Parathyroid adenoma (tissue), 2 donors: Measurements from ENCODE around the gene SLC12A5.

ENCODE experiments used
- H2AFZ ChIP-seq: fragments of 300-600 bp; sonication (generic); one replicate; pipeline ENCODE4 v1.7.0; 2017; ENCODE audit warnings: antibody characterized with exemption, mild to moderate bottlenecking
- H3K27ac ChIP-seq: fragments of 300-600 bp; sonication (generic); one replicate; pipeline ENCODE4 v1.7.0; 2017
- H3K27me3 ChIP-seq: fragments of 300-600 bp; sonication (generic); one replicate; pipeline ENCODE4 v1.7.0; 2017; ENCODE audit warnings: low read length; ENCODE audit not compliant: control insufficient read depth, insufficient read depth
- H3K36me3 ChIP-seq: fragments of 300-600 bp; sonication (generic); one replicate; pipeline ENCODE4 v1.7.0; 2017; ENCODE audit warnings: low read length; ENCODE audit not compliant: control insufficient read depth, insufficient read depth
- H3K4me1 ChIP-seq: fragments of 300-600 bp; sonication (generic); one replicate; pipeline ENCODE4 v1.7.0; 2017; ENCODE audit warnings: control low read depth
- H3K4me2 ChIP-seq: fragments of 300-600 bp; sonication (generic); one replicate; pipeline ENCODE4 v1.7.0; 2017; ENCODE audit warnings: low read length
- H3K4me3 ChIP-seq: fragments of 300-600 bp; sonication (generic); one replicate; pipeline ENCODE4 v1.7.0; 2017; ENCODE audit warnings: low read depth, low read length
- H3K79me2 ChIP-seq: fragments of 300-600 bp; sonication (generic); one replicate; pipeline ENCODE4 v1.7.0; 2017; ENCODE audit warnings: control low read depth
- H3K9ac ChIP-seq: fragments of 300-600 bp; sonication (generic); one replicate; pipeline ENCODE4 v1.7.0; 2017; ENCODE audit warnings: mild to moderate bottlenecking
- H3K9me3 ChIP-seq: fragments of 300-600 bp; sonication (generic); one replicate; pipeline ENCODE4 v1.7.0; 2017; ENCODE audit warnings: low read length; ENCODE audit not compliant: control insufficient read depth
- CTCF ChIP-seq: fragments of 300-600 bp; sonication (generic); IDR thresholded peaks from one replicate; pipeline ENCODE4 v1.7.0; 2017; ENCODE audit warnings: antibody characterized with exemption, mild to moderate bottlenecking
- donor health status: primary hyperparathyroidism.

The SLC12A5 gene

GRCh38 chr20:46049815-46050214 lies 20.8 kb downstream of the SLC12A5 start:
- Histone ChIP-seq H3K4me3 (no peak overlapping the region), H3K36me3 (no peaks in the 10 kb centered on the region), H3K9me3 (no peaks in the 10 kb centered on the region), H3K27ac (no peak overlapping the region), H2AFZ (no peak overlapping the region), H3K9ac (no peak overlapping the region), H3K27me3 (no peaks in the 10 kb centered on the region), H3K79me2 (peaks cover 3% of the 10 kb centered on the region), H3K4me2 (no peak overlapping the region), H3K4me1 (no peaks in the 10 kb centered on the region)
- TF ChIP-seq CTCF: no peak

- Histone ChIP-seq H3K4me3 (no peak overlapping the region), H3K9me3 (no peaks in the 10 kb centered on the region), H2AFZ (no peak overlapping the region), H3K79me2 (peaks cover 3% of the 10 kb centered on the region), H3K4me2 (no peak overlapping the region), H3K27ac (no peak overlapping the region), H3K9ac (no peak overlapping the region), H3K27me3 (no peaks in the 10 kb centered on the region), H3K36me3 (no peaks in the 10 kb centered on the region), H3K4me1 (no peaks in the 10 kb centered on the region)
- TF ChIP-seq CTCF: no peak
These were observed 21.4 kb downstream of the SLC12A5 start for GRCh38 chr20:46050444-46050843.

- no peak for TF ChIP-seq CTCF
- H3K9ac ChIP-seq: no peak overlapping the region
- no peak overlapping the region for H2AFZ ChIP-seq
- H3K4me2 ChIP-seq: no peak overlapping the region
- H3K27me3 ChIP-seq: no peaks in the 10 kb centered on the region
- H3K79me2 ChIP-seq: peaks cover 3% of the 10 kb centered on the region
- no peak overlapping the region for H3K4me3 ChIP-seq
- no peaks in the 10 kb centered on the region for H3K36me3 ChIP-seq
- no peaks in the 10 kb centered on the region for H3K4me1 ChIP-seq
- H3K27ac ChIP-seq: no peak overlapping the region
- H3K9me3 ChIP-seq: no peaks in the 10 kb centered on the region
These were observed 21.9 kb downstream of the SLC12A5 start for GRCh38 chr20:46050885-46051284.

- Histone ChIP-seq H3K4me1 (no peaks in the 10 kb centered on the region), H3K4me2 (no peak overlapping the region), H3K79me2 (peaks cover under 1% of the 10 kb centered on the region)
These were observed 22.7 kb downstream of the SLC12A5 start for GRCh38 chr20:46051556-46052308.

More at GRCh38 chr20:46051556-46052308, 22.7 kb downstream of the SLC12A5 start:
- Histone ChIP-seq H3K27ac (no peak overlapping the region), H3K9ac (no peak overlapping the region), H3K36me3 (no peaks in the 10 kb centered on the region), H3K4me3 (no peak overlapping the region), H2AFZ (no peak overlapping the region), H3K27me3 (no peaks in the 10 kb centered on the region), H3K9me3 (no peaks in the 10 kb centered on the region)
- no peak for TF ChIP-seq CTCF
